D341Med (cell line): ENCODE results near the gene ELOVL7.
"Not testable (repeated sequence)": the region's sequence is repeated elsewhere in the genome, so short reads cannot be mapped to it uniquely, and the experiment has no call there.

ENCODE experiments used
- DNase-seq: peaks from one replicate; pipeline ENCODE4 v3.0.0; 2012; ENCODE audit warnings: low spot score

The ELOVL7 gene

GRCh38 chr5:60795424-60795950, 48.6 kb downstream of the ELOVL7 start:
- DNase-seq = not testable (repeated sequence)

- no peak for DNase-seq
These were observed 49.4 kb downstream of the ELOVL7 start for GRCh38 chr5:60794691-60795090.

GRCh38 chr5:60792438-60792837, 51.6 kb downstream of the ELOVL7 start:
- DNase-seq = no peak

- no peak for DNase-seq
These were observed 54.5 kb downstream of the ELOVL7 start for GRCh38 chr5:60789551-60789950.

- DNase-seq = no peak
These were observed 55.1 kb downstream of the ELOVL7 start for GRCh38 chr5:60788863-60789513.

GRCh38 chr5:60779466-60779865, 64.6 kb downstream of the ELOVL7 start:
- DNase-seq = no peak

- DNase-seq = no peak
These were observed 67.7 kb downstream of the ELOVL7 start for GRCh38 chr5:60776343-60776742.

- DNase-seq = no peak
These were observed 78.9 kb downstream of the ELOVL7 start for GRCh38 chr5:60765019-60765709.

- DNase-seq = no peak
These were observed 81.0 kb downstream of the ELOVL7 start for GRCh38 chr5:60763061-60763460.

GRCh38 chr5:60754495-60754894, 89.6 kb downstream of the ELOVL7 start:
- no peak for DNase-seq

- no peak for DNase-seq
These were observed 99.4 kb downstream of the ELOVL7 start for GRCh38 chr5:60744682-60745081.

- DNase-seq = no peak
These were observed 100.4 kb downstream of the ELOVL7 start for GRCh38 chr5:60743511-60744314.

GRCh38 chr5:60740322-60740721, 103.7 kb downstream of the ELOVL7 start:
- DNase-seq = no peak

GRCh38 chr5:60738933-60739332, 105.1 kb downstream of the ELOVL7 start:
- DNase-seq = no peak

- DNase-seq = no peak
These were observed 105.6 kb downstream of the ELOVL7 start for GRCh38 chr5:60738461-60738860.

- not testable (repeated sequence) for DNase-seq
These were observed 113.2 kb downstream of the ELOVL7 start for GRCh38 chr5:60730858-60731257.

GRCh38 chr5:60727033-60727679, 116.9 kb downstream of the ELOVL7 start:
- DNase-seq = no peak

GRCh38 chr5:60724126-60724525, 119.9 kb downstream of the ELOVL7 start:
- DNase-seq = no peak

GRCh38 chr5:60722416-60722815, 121.7 kb downstream of the ELOVL7 start:
- no peak for DNase-seq

GRCh38 chr5:60719329-60719728, 124.7 kb downstream of the ELOVL7 start:
- DNase-seq = no peak

- no peak for DNase-seq
These were observed 125.7 kb downstream of the ELOVL7 start for GRCh38 chr5:60718166-60718892.
